K562 (cell line): ENCODE measurements around the gene SPOCD1. TPM values are rescaled to one million over a fixed set of nuclear protein-coding genes. Genes with fewer than 3 reads are reported as not detected.

Source experiments
- CCNT2 ChIP-seq: IDR thresholded peaks from 2 replicates; pipeline ENCODE4 v1.6.1; 2011; ENCODE audit warnings: borderline replicate concordance, low read depth, mild to moderate bottlenecking, moderate library complexity, mixed read lengths, low read length; ENCODE audit not compliant: insufficient read length; ENCODE audit errors: extremely low read depth
- CHD2 ChIP-seq: IDR thresholded peaks from 2 replicates; pipeline ENCODE4 v1.6.1; 2011; ENCODE audit warnings: low read depth, low read length
- FOS ChIP-seq: IDR thresholded peaks from 3 replicates; pipeline ENCODE4 v1.6.1; 2011; ENCODE audit not compliant: insufficient read length; ENCODE audit errors: extremely low read depth
- FOXJ2 ChIP-seq: fragments of 200-800 bp; sonication (Bioruptor generic); IDR thresholded peaks from 2 replicates; pipeline ENCODE4 v1.6.1; 2016; ENCODE audit warnings: missing genetic modification characterization, missing compliant biosample characterization
- FOXJ3 ChIP-seq: sonication (generic); formaldehyde crosslinking; IDR thresholded peaks from 2 replicates; pipeline ENCODE4 v1.4.0; 2020; ENCODE audit warnings: mild to moderate bottlenecking, missing genetic modification reagents
- HMG20A ChIP-seq: fragments of 450-650 bp; formaldehyde crosslinking; conservative IDR thresholded peaks from 2 replicates; pipeline ENCODE4 v1.4.0; 2020; ENCODE audit warnings: mild to moderate bottlenecking, mixed read lengths
- ILK ChIP-seq: fragments of 450-650 bp; IDR thresholded peaks from 2 replicates; pipeline ENCODE4 v1.6.1; 2016; ENCODE audit warnings: missing genetic modification characterization, low read depth, mild to moderate bottlenecking, missing compliant biosample characterization, moderate library complexity, borderline replicate concordance
- KDM4B ChIP-seq, 2 experiments: fragments of 450-650 bp in 1 of 2; sonication (generic) in 1 of 2; IDR thresholded peaks; 2 replicates each; pipeline ENCODE4 v1.6.1; 2016 to 2017; ENCODE audit warnings: borderline replicate concordance in 2 of 2, antibody characterized with exemption in 1 of 2, low read depth in 1 of 2, mild to moderate bottlenecking in 1 of 2
- MAZ ChIP-seq, 2 experiments: fragments of 450-650 bp in 1 of 2; sonication (generic) in 1 of 2; formaldehyde crosslinking; IDR thresholded peaks in 1 of 2; conservative IDR thresholded peaks in 1 of 2; 2 replicates each; pipeline versions ENCODE4 v1.4.0 to v1.5.0; 2020; ENCODE audit warnings: mild to moderate bottlenecking in 1 of 2, missing genetic modification reagents in 1 of 2
- MCM5 ChIP-seq: fragments of 450-650 bp; IDR thresholded peaks from 2 replicates; pipeline ENCODE4 v1.6.1; 2016; ENCODE audit warnings: low read depth
- MEF2D ChIP-seq: conservative IDR thresholded peaks from 2 replicates; pipeline ENCODE4 v1.6.1; 2016; ENCODE audit warnings: low read depth, missing genetic modification characterization, missing compliant biosample characterization
- MIER1 ChIP-seq: fragments of 450-650 bp; IDR thresholded peaks from 2 replicates; pipeline ENCODE4 v1.6.1; 2016; ENCODE audit warnings: antibody characterized with exemption, mild to moderate bottlenecking, low read depth
- TOE1 ChIP-seq, 2 experiments: fragments of 450-650 bp in 1 of 2; sonication (generic) in 1 of 2; formaldehyde crosslinking in 1 of 2; IDR thresholded peaks; 2 replicates each; pipeline versions ENCODE4 v1.7.1 to v1.8.0; 2016 to 2022; ENCODE audit warnings: borderline replicate concordance in 2 of 2, mild to moderate bottlenecking in 2 of 2, antibody characterized with exemption in 1 of 2, inconsistent platforms in 1 of 2, low read depth in 1 of 2, missing genetic modification reagents in 1 of 2, moderate library complexity in 1 of 2
- ZNF146 ChIP-seq: IDR thresholded peaks from one replicate; pipeline ENCODE4 v1.6.1; 2018; ENCODE audit warnings: missing compliant biosample characterization; ENCODE audit not compliant: unreplicated experiment
- polyA plus RNA-seq, 8 experiments: library from polyadenylated mRNA; depleted of rRNA in 4 of 8; stranded (reverse) in 5 of 8; unstranded in 3 of 8; fragments of >200 nt; fragmentation: Nextera tagmentation in 2 of 8; fragmentation: Illumina TruSeq in 1 of 8; extraction: Ambion mirVana in 2 of 8; extraction: Trizol in 1 of 8; gene quantifications; 2 replicates each; pipeline versions ENCODE4 v1.2.1 to v1.2.3, GENCODE V29; 2011 to 2014; ENCODE audit warnings: inconsistent platforms in 1 of 8, missing spikeins in 1 of 8
- total RNA-seq, 7 experiments: library from RNA; depleted of rRNA in 6 of 7; stranded (reverse); fragments of >200 nt in 6 of 7; fragmentation: Illumina TruSeq in 2 of 7; extraction: Trizol in 2 of 7; gene quantifications; 2 replicates each; pipeline versions ENCODE4 v1.2.1 to v1.2.3, GENCODE V29; 2011 to 2021; ENCODE audit warnings: low replicate concordance in 1 of 7
- TF ChIP-seq, protein P1 (sequence below): sonication (generic); formaldehyde crosslinking; IDR thresholded peaks from 2 replicates; pipeline ENCODE4 v1.8.1; 2023; ENCODE audit warnings: mild to moderate bottlenecking, missing genetic modification reagents
- TF ChIP-seq, protein P2 (sequence below), 2 experiments: fragments of 450-650 bp in 1 of 2; sonication (generic) in 1 of 2; formaldehyde crosslinking; conservative IDR thresholded peaks; 2 replicates each; pipeline versions ENCODE4 v1.4.0 to v1.8.1; 2020 to 2022; ENCODE audit warnings: mild to moderate bottlenecking in 1 of 2, missing genetic modification reagents in 1 of 2
- TF ChIP-seq, protein P3 (sequence below), 2 experiments: IDR thresholded peaks; 2 replicates each; pipeline ENCODE4 v1.6.1; 2012; ENCODE audit warnings: improper control_type of control experiment in 2 of 2, low read depth in 2 of 2, low read length in 2 of 2, borderline replicate concordance in 1 of 2
- TF ChIP-seq, protein P4 (sequence below): fragments of 250-450 bp; sonication (Bioruptor Pico); IDR thresholded peaks from 2 replicates; pipeline ENCODE4 v1.4.0; 2020; ENCODE audit warnings: mild to moderate bottlenecking, moderate library complexity, borderline replicate concordance

SPOCD1 gene
- total and polyA plus RNA-seq, 9 of the 15 experiments (the other 6 are each of a cell fraction or from before 2014, with no cell fraction given): 0.03 to 0.71 (median 0.26) TPM; not detected in 1

DNA sequence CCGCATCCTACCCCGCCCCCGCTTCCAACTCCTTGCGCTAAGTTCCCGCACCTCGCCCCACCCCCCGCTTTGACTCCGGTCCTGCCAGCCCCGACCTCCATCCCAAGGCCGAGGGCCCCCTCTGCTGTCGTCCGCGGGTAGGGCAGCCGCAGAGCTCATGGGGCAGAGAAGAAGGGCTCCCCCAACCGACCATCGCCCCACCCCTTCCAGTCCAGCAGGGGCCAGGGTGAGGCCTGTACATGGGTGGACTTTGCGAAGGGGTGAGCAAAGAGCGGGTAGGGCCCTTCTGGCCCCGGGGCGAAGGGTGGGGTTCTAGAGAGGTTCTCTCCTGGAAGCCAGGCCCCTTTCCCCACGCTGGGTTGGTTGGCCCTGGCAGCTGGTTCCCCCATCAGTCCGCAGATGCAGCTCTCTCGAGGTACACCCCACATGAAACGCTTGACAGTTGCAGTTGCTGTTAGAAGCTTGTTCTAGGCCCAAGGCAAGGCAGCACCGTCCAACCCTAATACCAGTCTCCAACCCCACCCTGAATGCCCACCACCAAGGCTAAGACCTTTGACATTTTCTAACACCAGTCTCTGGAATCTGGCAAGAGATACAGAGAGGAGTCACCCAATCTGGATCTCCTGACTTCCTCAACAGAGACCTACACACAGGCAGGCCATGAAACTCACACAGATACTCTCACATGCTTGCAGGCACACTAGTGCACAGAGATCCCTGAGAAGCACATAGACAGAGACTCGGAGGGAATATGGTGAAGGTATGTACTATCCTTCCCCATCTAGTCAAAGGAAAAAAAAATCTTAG, 26.4 kb downstream of the SPOCD1 start (continued):
- TF ChIP-seq, protein P1, sequence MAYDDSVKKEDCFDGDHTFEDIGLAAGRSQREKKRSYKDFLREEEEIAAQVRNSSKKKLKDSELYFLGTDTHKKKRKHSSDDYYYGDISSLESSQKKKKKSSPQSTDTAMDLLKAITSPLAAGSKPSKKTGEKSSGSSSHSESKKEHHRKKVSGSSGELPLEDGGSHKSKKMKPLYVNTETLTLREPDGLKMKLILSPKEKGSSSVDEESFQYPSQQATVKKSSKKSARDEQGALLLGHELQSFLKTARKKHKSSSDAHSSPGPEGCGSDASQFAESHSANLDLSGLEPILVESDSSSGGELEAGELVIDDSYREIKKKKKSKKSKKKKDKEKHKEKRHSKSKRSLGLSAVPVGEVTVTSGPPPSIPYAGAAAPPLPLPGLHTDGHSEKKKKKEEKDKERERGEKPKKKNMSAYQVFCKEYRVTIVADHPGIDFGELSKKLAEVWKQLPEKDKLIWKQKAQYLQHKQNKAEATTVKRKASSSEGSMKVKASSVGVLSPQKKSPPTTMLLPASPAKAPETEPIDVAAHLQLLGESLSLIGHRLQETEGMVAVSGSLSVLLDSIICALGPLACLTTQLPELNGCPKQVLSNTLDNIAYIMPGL (CRISPR knock-in tag): peak; percentile 78; the same call in 1 of the 2 replicates
- no peak for TF ChIP-seq FOXJ2 (tag)
- TF ChIP-seq HMG20A (CRISPR knock-in tag): no peak
- TF ChIP-seq, protein P2, sequence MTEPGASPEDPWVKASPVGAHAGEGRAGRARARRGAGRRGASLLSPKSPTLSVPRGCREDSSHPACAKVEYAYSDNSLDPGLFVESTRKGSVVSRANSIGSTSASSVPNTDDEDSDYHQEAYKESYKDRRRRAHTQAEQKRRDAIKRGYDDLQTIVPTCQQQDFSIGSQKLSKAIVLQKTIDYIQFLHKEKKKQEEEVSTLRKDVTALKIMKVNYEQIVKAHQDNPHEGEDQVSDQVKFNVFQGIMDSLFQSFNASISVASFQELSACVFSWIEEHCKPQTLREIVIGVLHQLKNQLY (CRISPR knock-in tag; conservative IDR thresholded peaks at IDR 0.05): no peak
- TF ChIP-seq, protein P3, sequence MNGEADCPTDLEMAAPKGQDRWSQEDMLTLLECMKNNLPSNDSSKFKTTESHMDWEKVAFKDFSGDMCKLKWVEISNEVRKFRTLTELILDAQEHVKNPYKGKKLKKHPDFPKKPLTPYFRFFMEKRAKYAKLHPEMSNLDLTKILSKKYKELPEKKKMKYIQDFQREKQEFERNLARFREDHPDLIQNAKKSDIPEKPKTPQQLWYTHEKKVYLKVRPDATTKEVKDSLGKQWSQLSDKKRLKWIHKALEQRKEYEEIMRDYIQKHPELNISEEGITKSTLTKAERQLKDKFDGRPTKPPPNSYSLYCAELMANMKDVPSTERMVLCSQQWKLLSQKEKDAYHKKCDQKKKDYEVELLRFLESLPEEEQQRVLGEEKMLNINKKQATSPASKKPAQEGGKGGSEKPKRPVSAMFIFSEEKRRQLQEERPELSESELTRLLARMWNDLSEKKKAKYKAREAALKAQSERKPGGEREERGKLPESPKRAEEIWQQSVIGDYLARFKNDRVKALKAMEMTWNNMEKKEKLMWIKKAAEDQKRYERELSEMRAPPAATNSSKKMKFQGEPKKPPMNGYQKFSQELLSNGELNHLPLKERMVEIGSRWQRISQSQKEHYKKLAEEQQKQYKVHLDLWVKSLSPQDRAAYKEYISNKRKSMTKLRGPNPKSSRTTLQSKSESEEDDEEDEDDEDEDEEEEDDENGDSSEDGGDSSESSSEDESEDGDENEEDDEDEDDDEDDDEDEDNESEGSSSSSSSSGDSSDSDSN (IDR thresholded peaks at IDR 0.05; ENCODE audit: borderline replicate concordance in 1 of 2, low read depth in 2 of 2, low read length in 2 of 2): 0 out of 4 replicates have a peak, but pooled peaks of 1 of the 2 experiments have one; percentile 38
- TF ChIP-seq ILK (tag): no peak
- no peak for TF ChIP-seq TOE1 (IDR thresholded peaks at IDR 0.05; ENCODE audit: borderline replicate concordance)
- TF ChIP-seq TOE1 (CRISPR knock-in tag; IDR thresholded peaks at IDR 0.05; ENCODE audit: borderline replicate concordance, low read depth): no peak
- no peak for TF ChIP-seq ZNF146 (CRISPR knock-in tag)
- no peak for TF ChIP-seq MEF2D (tag)
- TF ChIP-seq, protein P4, sequence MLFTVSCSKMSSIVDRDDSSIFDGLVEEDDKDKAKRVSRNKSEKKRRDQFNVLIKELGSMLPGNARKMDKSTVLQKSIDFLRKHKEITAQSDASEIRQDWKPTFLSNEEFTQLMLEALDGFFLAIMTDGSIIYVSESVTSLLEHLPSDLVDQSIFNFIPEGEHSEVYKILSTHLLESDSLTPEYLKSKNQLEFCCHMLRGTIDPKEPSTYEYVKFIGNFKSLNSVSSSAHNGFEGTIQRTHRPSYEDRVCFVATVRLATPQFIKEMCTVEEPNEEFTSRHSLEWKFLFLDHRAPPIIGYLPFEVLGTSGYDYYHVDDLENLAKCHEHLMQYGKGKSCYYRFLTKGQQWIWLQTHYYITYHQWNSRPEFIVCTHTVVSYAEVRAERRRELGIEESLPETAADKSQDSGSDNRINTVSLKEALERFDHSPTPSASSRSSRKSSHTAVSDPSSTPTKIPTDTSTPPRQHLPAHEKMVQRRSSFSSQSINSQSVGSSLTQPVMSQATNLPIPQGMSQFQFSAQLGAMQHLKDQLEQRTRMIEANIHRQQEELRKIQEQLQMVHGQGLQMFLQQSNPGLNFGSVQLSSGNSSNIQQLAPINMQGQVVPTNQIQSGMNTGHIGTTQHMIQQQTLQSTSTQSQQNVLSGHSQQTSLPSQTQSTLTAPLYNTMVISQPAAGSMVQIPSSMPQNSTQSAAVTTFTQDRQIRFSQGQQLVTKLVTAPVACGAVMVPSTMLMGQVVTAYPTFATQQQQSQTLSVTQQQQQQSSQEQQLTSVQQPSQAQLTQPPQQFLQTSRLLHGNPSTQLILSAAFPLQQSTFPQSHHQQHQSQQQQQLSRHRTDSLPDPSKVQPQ (CRISPR knock-in tag): no peak
- TF ChIP-seq CCNT2: no peak
- TF ChIP-seq FOXJ3 (CRISPR knock-in tag): no peak
- no peak for TF ChIP-seq KDM4B (IDR thresholded peaks at IDR 0.05; ENCODE audit: borderline replicate concordance in 2 of 2, low read depth in 1 of 2)
- TF ChIP-seq MCM5: no peak
- no peak for TF ChIP-seq MIER1
- TF ChIP-seq MAZ (CRISPR knock-in tag; conservative IDR thresholded peaks at IDR 0.05 in 1 of 2, IDR thresholded peaks at IDR 0.05 in 1 of 2): peak; percentile 32 to 94; a peak in 3 of 4 replicates
- 0 out of 2 replicates have a peak, but pooled peaks have one; percentile 43 for TF ChIP-seq CHD2
- TF ChIP-seq FOS: no peak
